ENCODE results near the gene PIGA. TPM values are rescaled to one million over a fixed set of nuclear protein-coding genes. Genes with fewer than 3 reads are reported as not detected.

The PIGA gene
- polyA plus RNA-seq, 2 of the 4 experiments (the other 2 are of a cell fraction) = 9.5 to 21.2 TPM

- WGBS (ENCODE audit: missing lambda C conversion rate) = 90% methylated on average over 4 of the region's 4 CpGs
- ChIA-PET POLR2A (no interaction called here), CTCF (no interaction called here)
- no peaks in the 10 kb centered on the region for H3K9me3 ChIP-seq
- no peak overlapping the region for H3K4me3 ChIP-seq
- H3K4me1 ChIP-seq = no peaks in the 10 kb centered on the region
- no peak for FAIRE-seq
- H3K4me2 ChIP-seq = no peak overlapping the region
- no peak for ATAC-seq
- no peak for TF ChIP-seq E2F6 (IDR thresholded peaks at IDR 0.05; ENCODE audit: borderline replicate concordance, low read depth)
- H3K27ac ChIP-seq = no peak overlapping the region
- no peak for DNase-seq (ENCODE audit: low read depth in 1 of 2, low spot score in 1 of 2)
These were observed 15.0 kb downstream of the PIGA start for GRCh38 chrX:15320297-15320696.

GRCh38 chrX:15319075-15319474 is 16.2 kb downstream of the PIGA start:
- ATAC-seq (no peak), FAIRE-seq (peak; percentile 32), DNase-seq (ENCODE audit: low read depth in 1 of 2, low spot score in 1 of 2) (no peak)
- CTCF ChIA-PET = interaction anchor here (1.0 kb wide), 1 partner anchor 16 kb away, joined by 4 read pairs; no protein-coding TSS in a partner anchor
- POLR2A ChIA-PET = no interaction called here
- Histone ChIP-seq H3K4me3 (no peak overlapping the region), H3K27ac (no peak overlapping the region), H3K4me2 (no peak overlapping the region), H3K4me1 (no peaks in the 10 kb centered on the region), H3K9me3 (no peaks in the 10 kb centered on the region)
- WGBS (ENCODE audit: missing lambda C conversion rate) = 91% methylated on average over 4 of the region's 4 CpGs
- TF ChIP-seq REST (IDR thresholded peaks at IDR 0.05) = no peak
- TF ChIP-seq SREBF2 (IDR thresholded peaks at IDR 0.05) = no peak
- TF ChIP-seq MAZ (IDR thresholded peaks at IDR 0.05; ENCODE audit: borderline replicate concordance, low read depth, low read length) = no peak
- no peak for TF ChIP-seq MYC (IDR thresholded peaks at IDR 0.05; ENCODE audit: borderline replicate concordance, low read length)
- TF ChIP-seq SMC3 (IDR thresholded peaks at IDR 0.05) = no peak
- TF ChIP-seq FOSB (CRISPR knock-in tag; IDR thresholded peaks at IDR 0.05) = no peak
- no peak for TF ChIP-seq USF2 (IDR thresholded peaks at IDR 0.05)
- TF ChIP-seq POLR2AphosphoS2 (conservative IDR thresholded peaks at IDR 0.05; ENCODE audit: low read length) = no peak
- TF ChIP-seq MAX (IDR thresholded peaks at IDR 0.05) = no peak
- TF ChIP-seq ATOH8 (CRISPR knock-in tag; IDR thresholded peaks at IDR 0.05; ENCODE audit: low read depth) = no peak
- TF ChIP-seq RFX5 (IDR thresholded peaks at IDR 0.05) = no peak
- TF ChIP-seq ZC3H11A (IDR thresholded peaks at IDR 0.05) = no peak
- no peak for TF ChIP-seq PHF8 (IDR thresholded peaks at IDR 0.05; ENCODE audit: borderline replicate concordance, low read depth)

GRCh38 chrX:15315509-15315908 is 19.8 kb downstream of the PIGA start, which contains the start of gene ASB11:
Gene ASB11 (minus strand): TSS chrX:15315640. CDS start chrX:15315605, 35 bp downstream.
- Histone ChIP-seq H3K4me1 (peaks cover under 1% of the 10 kb centered on the region; the same call in 1 of the 3 replicates), H3K4me3 (no peak within 1 kb of the TSS), H3K9me3 (no peaks in the 10 kb centered on the region), H3K4me2 (no peak within 1 kb of the TSS), H3K27ac (no peak within 1 kb of the TSS)
- no peak for ATAC-seq
- FAIRE-seq = peak; percentile 59
- CTCF ChIA-PET = no interaction called here
- TF ChIP-seq RCOR1 (IDR thresholded peaks at IDR 0.05; ENCODE audit: low read depth, low read length) = no peak
- WGBS (ENCODE audit: missing lambda C conversion rate) = 52% methylated on average over 3 of the region's 3 CpGs
- DNase-seq (ENCODE audit: low read depth in 1 of 2, low spot score in 1 of 2) = no peak
- POLR2A ChIA-PET = no interaction called here
